ENCODE measurements around the gene GRHL1. TPM values are rescaled to one million over a fixed set of nuclear protein-coding genes. Genes with fewer than 3 reads are reported as not detected.

The GRHL1 gene
- polyA plus RNA-seq, 1 of the 3 experiments (the other 2 are of a cell fraction) = 1.0 TPM

GRCh38 chr2:9974343-9974742 lies 22.9 kb downstream of the GRHL1 start:
- Histone ChIP-seq H3K79me2 (ENCODE audit: insufficient read depth) (no peaks in the 10 kb centered on the region), H3K36me3 (replicated peaks in 1 of 2; ENCODE audit: control insufficient read depth in 1 of 2, insufficient read depth in 2 of 2, low read length in 1 of 2) (peaks cover 0 to 2% of the 10 kb centered on the region in 2 experiments), H3K27me3 (ENCODE audit: insufficient read depth) (no peaks in the 10 kb centered on the region), H4K20me1 (ENCODE audit: insufficient read depth) (no peaks in the 10 kb centered on the region), H3K9me3 (no peaks in the 10 kb centered on the region), H3K9ac (no peak overlapping the region), H3K9me2 (no peaks in the 10 kb centered on the region), H3F3A (replicated peaks; ENCODE audit: insufficient read depth) (peaks cover 12% of the 10 kb centered on the region), H3K4me2 (no peak overlapping the region), H3K27ac (ENCODE audit: low read depth in 2 of 2, low read length in 1 of 2) (no peak overlapping the region), H3K4me3 (ENCODE audit: low read depth in 2 of 2, low read length in 1 of 2) (no peak overlapping the region), H2AFZ (ENCODE audit: low read depth) (no peak overlapping the region), H3K4me1 (ENCODE audit: control insufficient read depth in 1 of 2, insufficient read depth in 2 of 2, low read depth in 1 of 2, low read length in 1 of 2) (peaks cover 11 to 22% of the 10 kb centered on the region in 2 experiments)
- CTCF ChIA-PET = interaction anchor here (0.7 to 4.1 kb wide), 8 partner anchors 10 to 175 kb away, joined by 3 to 44 read pairs (median 4); no protein-coding TSS in a partner anchor
- 97% methylated on average over 4 of the region's 4 CpGs for WGBS (ENCODE audit: low lambda C conversion rate)
- DNase-seq = no peak
- POLR2A ChIA-PET = no interaction called here
- TF ChIP-seq USF2 (IDR thresholded peaks at IDR 0.05; ENCODE audit: borderline replicate concordance, low read depth, low read length) (no peak), GATA2 (CRISPR knock-in tag; IDR thresholded peaks at IDR 0.05) (no peak), FOXJ3 (CRISPR knock-in tag; IDR thresholded peaks at IDR 0.05) (no peak), SMC3 (IDR thresholded peaks at IDR 0.05; ENCODE audit: low read depth, low read length) (no peak), RFX5 (IDR thresholded peaks at IDR 0.05; ENCODE audit: low read length) (no peak), GABPA (IDR thresholded peaks at IDR 0.05; ENCODE audit: low read depth) (no peak), TAF1 (IDR thresholded peaks at IDR 0.05; ENCODE audit: borderline replicate concordance, low read depth, low read length) (no peak), RXRA (IDR thresholded peaks at IDR 0.05; ENCODE audit: borderline replicate concordance, low read depth) (no peak), MEF2A (IDR thresholded peaks at IDR 0.05; ENCODE audit: borderline replicate concordance, low read depth) (no peak), NFIC (IDR thresholded peaks at IDR 0.05; ENCODE audit: borderline replicate concordance) (no peak), YY1 (IDR thresholded peaks at IDR 0.05; ENCODE audit: low read depth) (no peak)
- TF ChIP-seq, protein P1, sequence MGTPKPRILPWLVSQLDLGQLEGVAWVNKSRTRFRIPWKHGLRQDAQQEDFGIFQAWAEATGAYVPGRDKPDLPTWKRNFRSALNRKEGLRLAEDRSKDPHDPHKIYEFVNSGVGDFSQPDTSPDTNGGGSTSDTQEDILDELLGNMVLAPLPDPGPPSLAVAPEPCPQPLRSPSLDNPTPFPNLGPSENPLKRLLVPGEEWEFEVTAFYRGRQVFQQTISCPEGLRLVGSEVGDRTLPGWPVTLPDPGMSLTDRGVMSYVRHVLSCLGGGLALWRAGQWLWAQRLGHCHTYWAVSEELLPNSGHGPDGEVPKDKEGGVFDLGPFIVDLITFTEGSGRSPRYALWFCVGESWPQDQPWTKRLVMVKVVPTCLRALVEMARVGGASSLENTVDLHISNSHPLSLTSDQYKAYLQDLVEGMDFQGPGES (IDR thresholded peaks at IDR 0.05; ENCODE audit: low read depth, low read length) = no peak

DNA sequence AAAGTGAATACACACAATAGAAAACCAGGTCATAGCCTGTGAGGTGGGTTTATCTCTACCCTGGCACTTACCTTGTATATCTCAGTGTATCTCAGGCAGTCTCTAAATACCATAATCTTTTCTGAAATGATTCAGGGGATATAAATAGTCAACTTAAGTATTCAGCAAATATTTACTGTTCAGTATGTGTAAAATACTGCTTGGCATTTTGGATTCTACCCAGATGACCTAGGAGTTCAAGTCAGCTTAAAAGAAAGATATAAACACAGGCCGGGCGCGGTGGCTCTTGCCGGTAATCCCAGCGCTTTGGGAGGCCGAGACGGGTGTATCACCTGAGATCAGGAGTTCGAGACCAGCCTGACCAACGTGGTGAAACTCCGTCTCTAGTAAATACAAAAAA lies 23.8 kb downstream of the GRHL1 start:
- ChIA-PET POLR2A (no interaction called here), CTCF (interaction anchor here (1.2 to 4.1 kb wide), 5 partner anchors 9 to 161 kb away, joined by 3 to 44 read pairs (median 7); no protein-coding TSS in a partner anchor)
- 82% methylated on average over 10 of the region's 10 CpGs for WGBS (ENCODE audit: low lambda C conversion rate)
- no peaks in the 10 kb centered on the region for H3K79me2 ChIP-seq (ENCODE audit: insufficient read depth)
- H3K4me3 ChIP-seq (ENCODE audit: low read depth in 2 of 2, low read length in 1 of 2) = no peak overlapping the region
- H3K9me2 ChIP-seq = no peaks in the 10 kb centered on the region
- no peak for DNase-seq
- H3K4me2 ChIP-seq = no peak overlapping the region
- H3K36me3 ChIP-seq (replicated peaks in 1 of 2; ENCODE audit: control insufficient read depth in 1 of 2, insufficient read depth in 2 of 2, low read length in 1 of 2) = peaks cover 0 to 2% of the 10 kb centered on the region in 2 experiments
- peaks cover 20% of the 10 kb centered on the region for H3F3A ChIP-seq (replicated peaks; ENCODE audit: insufficient read depth)
- H4K20me1 ChIP-seq (ENCODE audit: insufficient read depth) = no peaks in the 10 kb centered on the region
- no peak overlapping the region for H3K27ac ChIP-seq (ENCODE audit: low read depth in 2 of 2, low read length in 1 of 2)
- H3K9ac ChIP-seq = no peak overlapping the region
- no peaks in the 10 kb centered on the region for H3K9me3 ChIP-seq
- H3K27me3 ChIP-seq (ENCODE audit: insufficient read depth) = no peaks in the 10 kb centered on the region
- no peak overlapping the region for H2AFZ ChIP-seq (ENCODE audit: low read depth)
- peaks cover 9 to 28% of the 10 kb centered on the region in 2 experiments for H3K4me1 ChIP-seq (ENCODE audit: control insufficient read depth in 1 of 2, insufficient read depth in 2 of 2, low read depth in 1 of 2, low read length in 1 of 2)
- TF ChIP-seq RFX5 (IDR thresholded peaks at IDR 0.05; ENCODE audit: low read length) (no peak), SMC3 (IDR thresholded peaks at IDR 0.05; ENCODE audit: low read depth, low read length) (no peak), YY1 (IDR thresholded peaks at IDR 0.05; ENCODE audit: low read depth) (no peak), RCOR1 (IDR thresholded peaks at IDR 0.05; ENCODE audit: low read length) (no peak), JUND (IDR thresholded peaks at IDR 0.05) (no peak), TAF1 (IDR thresholded peaks at IDR 0.05; ENCODE audit: borderline replicate concordance, low read depth, low read length) (no peak), USF2 (IDR thresholded peaks at IDR 0.05; ENCODE audit: borderline replicate concordance, low read depth, low read length) (no peak), REST (IDR thresholded peaks at IDR 0.05; ENCODE audit: low read depth, low read length) (no peak), EZH2phosphoT487 (IDR thresholded peaks at IDR 0.05; ENCODE audit: borderline replicate concordance, low read depth) (no peak)
- TF ChIP-seq, protein P1 (IDR thresholded peaks at IDR 0.05; ENCODE audit: low read depth, low read length) = no peak

Measured in SK-N-SH (cell line).